Natural killer cell (primary cell): ENCODE measurements around the gene RFNG. TPM values are rescaled to one million over a fixed set of nuclear protein-coding genes. Genes with fewer than 3 reads are reported as not detected.

Source experiments
- ATAC-seq, 3 donors: fragments of 150-1000 bp in 2 of 3; fragments of 200-7000 bp in 1 of 3; cut with Tn5 transposase; 1 replicate in 1 of 3; 2 replicates in 2 of 3; pipeline ENCODE4 v1.10.0; 2021; ENCODE audit warnings: mild to moderate bottlenecking in 2 of 3, moderate library complexity in 2 of 3
- DNase-seq, 2 donors: peaks; one replicate each; pipeline versions ENCODE4 v3.0.0 to v3.0.0-alpha.2; 2013 to 2021; ENCODE audit warnings: mixed read lengths in 1 of 2
- H3K27ac ChIP-seq: one replicate; pipeline ENCODE4 v1.5.1; 2013; ENCODE audit warnings: mild to moderate bottlenecking, low read length
- H3K27me3 ChIP-seq: one replicate; pipeline ENCODE4 v1.6.1; 2013; ENCODE audit warnings: low read length; ENCODE audit not compliant: control insufficient read depth, insufficient read depth
- H3K36me3 ChIP-seq: one replicate; pipeline ENCODE4 v1.6.1; 2013; ENCODE audit warnings: low read length; ENCODE audit not compliant: control insufficient read depth, insufficient read depth
- H3K4me1 ChIP-seq: one replicate; pipeline ENCODE4 v1.6.1; 2013; ENCODE audit warnings: low read length; ENCODE audit not compliant: control insufficient read depth, insufficient read depth
- H3K4me3 ChIP-seq: one replicate; pipeline ENCODE4 v1.5.1; 2013; ENCODE audit warnings: low read length
- H3K9me3 ChIP-seq: one replicate; pipeline ENCODE4 v1.6.1; 2013; ENCODE audit warnings: low read length; ENCODE audit not compliant: control insufficient read depth, insufficient read depth
- H3K27ac Mint-ChIP-seq, 2 donors: one replicate each; pipeline ENCODE4 v1.8.0; 2022; ENCODE audit warnings: mild to moderate bottlenecking in 2 of 2, mixed read lengths in 2 of 2, moderate library complexity in 1 of 2
- H3K27me3 Mint-ChIP-seq, 2 donors: one replicate each; pipeline ENCODE4 v1.8.0; 2022; ENCODE audit warnings: low read depth in 2 of 2, mixed read lengths in 2 of 2
- H3K36me3 Mint-ChIP-seq: one replicate; pipeline ENCODE4 v1.8.0; 2022; ENCODE audit warnings: mixed read lengths
- H3K4me1 Mint-ChIP-seq, 2 donors: one replicate each; pipeline ENCODE4 v1.8.0; 2022; ENCODE audit warnings: mixed read lengths in 2 of 2
- H3K4me3 Mint-ChIP-seq: one replicate; pipeline ENCODE4 v1.8.0; 2022; ENCODE audit warnings: mild to moderate bottlenecking, moderate library complexity, mixed read lengths
- H3K9me3 Mint-ChIP-seq, 2 donors: one replicate each; pipeline ENCODE4 v1.8.0; 2022; ENCODE audit warnings: mixed read lengths in 2 of 2
- CTCF ChIP-seq: fragments of 200-600 bp; IDR thresholded peaks from one replicate; pipeline ENCODE4 v1.8.0; 2022; ENCODE audit warnings: antibody characterized with exemption
- WGBS: methylation state at CpG from one replicate; pipeline ENCODE4 v1.1.7; 2013; ENCODE audit warnings: missing lambda C conversion rate; ENCODE audit not compliant: insufficient coverage; 5-methylcytosine and 5-hydroxymethylcytosine counted together
- intact Hi-C: fragments of 100-400 bp; cut with micrococcal nuclease; formaldehyde crosslinking; loops from one replicate; pipeline ENCODE4 v1.14.2; 2022
- total RNA-seq, 4 donors: library from RNA; stranded (reverse); fragments of 120-200 nt in 1 of 4; gene quantifications; one replicate each; pipeline versions ENCODE4 v1.2.3 to v1.2.4, GENCODE V29; 2013 to 2022

The RFNG gene
- total RNA-seq, 3 donors from 2014 or later (not counting 1 experiment from before 2014, with no cell fraction given), result 22.7 to 26.7 (median 23.2) TPM

GRCh38 chr17:82058230-82058854 lies 6.7 kb upstream of the RFNG start:
- no peak overlapping the region for H3K4me3 ChIP-seq
- 89% methylated on average over 17 of the region's 17 CpGs for WGBS
- intact Hi-C loops, result no loop called here

DNA sequence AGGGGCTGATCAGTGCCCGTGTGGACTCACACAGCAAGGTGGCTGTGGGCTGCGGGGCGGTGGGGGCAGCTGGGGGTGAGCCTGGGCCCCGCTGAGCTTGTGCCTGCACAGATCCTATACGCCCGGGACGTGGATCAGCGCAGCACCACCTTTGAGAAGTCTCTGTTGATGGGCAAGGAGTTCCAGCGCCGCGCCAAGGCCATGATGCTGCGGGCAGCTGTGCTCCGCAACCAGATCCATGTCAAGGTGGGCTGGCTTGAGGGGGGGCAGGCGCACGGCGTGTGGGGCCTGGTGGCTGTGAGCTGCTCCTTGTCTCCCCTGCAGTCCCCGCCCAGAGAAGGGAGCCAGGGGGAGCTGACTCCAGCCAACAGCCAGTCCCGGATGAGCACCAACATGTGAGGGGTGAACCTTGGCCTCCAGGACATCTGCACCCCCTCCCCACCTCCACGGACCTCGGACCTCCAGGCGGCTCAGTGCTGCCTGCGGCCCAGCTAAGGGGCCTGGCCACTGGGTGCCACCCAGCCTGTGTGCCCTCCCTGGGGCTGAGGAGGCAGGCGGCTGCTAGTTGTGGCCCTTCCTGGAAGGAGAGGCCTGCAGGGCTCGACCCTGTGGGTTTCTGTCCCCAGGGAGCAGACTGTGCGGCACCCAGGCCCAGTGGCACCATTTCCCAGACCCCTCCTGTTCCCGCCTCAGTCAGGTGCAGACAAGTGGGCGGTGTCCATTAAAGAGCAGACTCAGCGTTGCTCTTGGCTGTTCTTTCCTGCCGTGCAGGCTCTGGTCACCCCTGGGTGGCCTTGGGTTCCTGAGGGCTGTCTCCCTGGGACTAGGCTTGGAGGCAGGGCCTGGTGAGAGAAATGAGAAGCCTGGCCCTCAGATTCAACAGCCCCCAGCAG lies 5.4 kb upstream of the RFNG start:
- DNase-seq (no peak), ATAC-seq (no peak)
- Mint-ChIP-seq H3K4me3 (no peak overlapping the region), H3K9me3 (no peaks in the 10 kb centered on the region), H3K4me1 (peaks cover 0 to 13% of the 10 kb centered on the region in 2 donors), H3K27ac (no peak overlapping the region), H3K27me3 (no peaks in the 10 kb centered on the region), H3K36me3 (no peaks in the 10 kb centered on the region)
- WGBS, result 93% methylated on average over 29 of the region's 29 CpGs
- H3K27ac ChIP-seq, result no peak overlapping the region
- peaks cover 20% of the 10 kb centered on the region for H3K4me1 ChIP-seq
- H3K36me3 ChIP-seq, result peaks cover 55% of the 10 kb centered on the region
- TF ChIP-seq CTCF, result no peak
- intact Hi-C loops, result no loop called here
- no peaks in the 10 kb centered on the region for H3K9me3 ChIP-seq
- no peaks in the 10 kb centered on the region for H3K27me3 ChIP-seq
- H3K4me3 ChIP-seq, result no peak overlapping the region

More at GRCh38 chr17:82058230-82058854, 6.7 kb upstream of the RFNG start:
- Mint-ChIP-seq H3K27me3 (no peaks in the 10 kb centered on the region), H3K9me3 (no peaks in the 10 kb centered on the region), H3K4me1 (peaks cover 0 to 13% of the 10 kb centered on the region in 2 donors), H3K36me3 (no peaks in the 10 kb centered on the region), H3K4me3 (no peak overlapping the region), H3K27ac (no peak overlapping the region)
- H3K4me1 ChIP-seq, result peaks cover 8% of the 10 kb centered on the region
- ATAC-seq, result no peak
- H3K27ac ChIP-seq, result no peak overlapping the region
- DNase-seq, result no peak
- TF ChIP-seq CTCF, result no peak
- H3K27me3 ChIP-seq, result no peaks in the 10 kb centered on the region
- H3K36me3 ChIP-seq, result peaks cover 57% of the 10 kb centered on the region
- H3K9me3 ChIP-seq, result no peaks in the 10 kb centered on the region

DNA sequence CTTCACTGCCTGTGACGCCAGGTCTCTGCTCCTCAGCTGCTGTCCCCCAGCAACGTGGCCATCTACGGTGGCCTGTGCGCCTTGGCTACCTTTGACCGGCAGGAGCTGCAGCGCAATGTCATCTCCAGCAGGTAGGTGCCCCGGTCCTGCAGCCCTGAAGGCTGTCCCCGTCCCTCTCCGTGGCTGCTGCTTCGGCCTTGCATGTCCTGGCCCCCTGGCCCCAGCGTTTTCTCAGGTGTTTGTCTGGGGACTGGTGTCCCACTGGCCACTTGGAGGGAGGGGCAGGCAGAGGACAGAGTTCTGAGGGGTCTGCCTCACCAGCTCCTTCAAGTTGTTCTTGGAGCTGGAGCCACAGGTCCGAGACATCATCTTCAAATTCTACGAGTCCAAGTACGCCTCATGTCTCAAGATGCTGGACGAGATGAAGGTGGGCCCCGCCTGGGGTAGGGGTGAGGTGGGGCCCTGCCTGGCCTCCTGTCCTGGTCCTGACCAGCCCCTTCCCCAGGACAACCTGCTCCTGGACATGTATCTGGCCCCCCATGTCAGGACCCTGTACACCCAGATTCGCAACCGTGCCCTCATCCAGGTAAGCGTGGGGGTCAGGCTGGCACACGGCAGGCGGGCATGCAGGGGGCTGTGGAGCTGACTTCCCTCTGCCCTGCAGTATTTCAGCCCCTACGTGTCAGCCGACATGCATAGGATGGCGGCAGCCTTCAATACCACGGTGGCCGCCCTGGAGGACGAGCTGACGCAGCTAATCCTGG lies 4.5 kb upstream of the RFNG start:
- Mint-ChIP-seq H3K27ac (no peak overlapping the region), H3K27me3 (no peaks in the 10 kb centered on the region), H3K36me3 (no peaks in the 10 kb centered on the region), H3K4me1 (peaks cover 0 to 13% of the 10 kb centered on the region in 2 donors), H3K9me3 (no peaks in the 10 kb centered on the region), H3K4me3 (no peak overlapping the region)
- Histone ChIP-seq H3K36me3 (peaks cover 49% of the 10 kb centered on the region), H3K9me3 (no peaks in the 10 kb centered on the region), H3K4me3 (no peak overlapping the region), H3K4me1 (peaks cover 20% of the 10 kb centered on the region), H3K27me3 (no peaks in the 10 kb centered on the region), H3K27ac (no peak overlapping the region)
- TF ChIP-seq CTCF, result no peak
- DNase-seq, result no peak
- WGBS, result 94% methylated on average over 28 of the region's 28 CpGs
- ATAC-seq, result no peak
- intact Hi-C loops, result no loop called here
